Right lobe of liver (tissue), 4 donors: Measurements from ENCODE around the gene PHOSPHO1.

ENCODE experiments used
- POLR2A ChIP-seq: fragments of 450-650 bp; IDR thresholded peaks from one replicate; pipeline ENCODE4 v1.6.1; 2017; ENCODE audit warnings: antibody characterized with exemption, mild to moderate bottlenecking
- TF ChIP-seq, protein P1 (sequence below), 4 donors: fragments of 200-600 bp in 3 of 4; fragments of 450-650 bp in 1 of 4; IDR thresholded peaks; one replicate each; pipeline versions ENCODE4 v1.5.1 to v1.8.0; 2016 to 2022; ENCODE audit warnings: antibody characterized with exemption in 4 of 4, mild to moderate bottlenecking in 2 of 4
- donor health status: DM: no; HTN: no; CAD: no.
- donor health status: DM: no; HTN: no; CAD: no.
- donor health status: DM: no; HTN: yes; CAD: no.

GRCh38 chr17:49198211-49198610, 32.4 kb downstream of the PHOSPHO1 start:
- TF ChIP-seq, protein P1, sequence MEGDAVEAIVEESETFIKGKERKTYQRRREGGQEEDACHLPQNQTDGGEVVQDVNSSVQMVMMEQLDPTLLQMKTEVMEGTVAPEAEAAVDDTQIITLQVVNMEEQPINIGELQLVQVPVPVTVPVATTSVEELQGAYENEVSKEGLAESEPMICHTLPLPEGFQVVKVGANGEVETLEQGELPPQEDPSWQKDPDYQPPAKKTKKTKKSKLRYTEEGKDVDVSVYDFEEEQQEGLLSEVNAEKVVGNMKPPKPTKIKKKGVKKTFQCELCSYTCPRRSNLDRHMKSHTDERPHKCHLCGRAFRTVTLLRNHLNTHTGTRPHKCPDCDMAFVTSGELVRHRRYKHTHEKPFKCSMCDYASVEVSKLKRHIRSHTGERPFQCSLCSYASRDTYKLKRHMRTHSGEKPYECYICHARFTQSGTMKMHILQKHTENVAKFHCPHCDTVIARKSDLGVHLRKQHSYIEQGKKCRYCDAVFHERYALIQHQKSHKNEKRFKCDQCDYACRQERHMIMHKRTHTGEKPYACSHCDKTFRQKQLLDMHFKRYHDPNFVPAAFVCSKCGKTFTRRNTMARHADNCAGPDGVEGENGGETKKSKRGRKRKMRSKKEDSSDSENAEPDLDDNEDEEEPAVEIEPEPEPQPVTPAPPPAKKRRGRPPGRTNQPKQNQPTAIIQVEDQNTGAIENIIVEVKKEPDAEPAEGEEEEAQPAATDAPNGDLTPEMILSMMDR (IDR thresholded peaks at IDR 0.05) = no peak
- no peak for TF ChIP-seq POLR2A
